Fibroblast of skin of scalp (primary cell): Measurements from ENCODE around the gene SERINC1. TPM values are rescaled to one million over a fixed set of nuclear protein-coding genes. Genes with fewer than 3 reads are reported as not detected.
A peak's percentile ranks its signal among the peaks of the same experiment; 100 is the strongest.
"Not testable (repeated sequence)": the region's sequence is repeated elsewhere in the genome, so short reads cannot be mapped to it uniquely, and the experiment has no call there.

Experiments
- DNase-seq: peaks from one replicate; pipeline ENCODE4 v3.0.0-alpha.2; 2013
- polyA plus RNA-seq, 2 experiments: library from polyadenylated mRNA; unstranded; fragments of 120-200 nt; gene quantifications; one replicate each; pipeline ENCODE4 v1.2.1, GENCODE V29; 2013; ENCODE audit not compliant: insufficient read length in 2 of 2

Gene SERINC1
- 136 TPM for polyA plus RNA-seq (2013, experiment 1 of 2; ENCODE audit: insufficient read length)
- polyA plus RNA-seq (2013, experiment 2 of 2; ENCODE audit: insufficient read length) = 150 TPM

DNA sequence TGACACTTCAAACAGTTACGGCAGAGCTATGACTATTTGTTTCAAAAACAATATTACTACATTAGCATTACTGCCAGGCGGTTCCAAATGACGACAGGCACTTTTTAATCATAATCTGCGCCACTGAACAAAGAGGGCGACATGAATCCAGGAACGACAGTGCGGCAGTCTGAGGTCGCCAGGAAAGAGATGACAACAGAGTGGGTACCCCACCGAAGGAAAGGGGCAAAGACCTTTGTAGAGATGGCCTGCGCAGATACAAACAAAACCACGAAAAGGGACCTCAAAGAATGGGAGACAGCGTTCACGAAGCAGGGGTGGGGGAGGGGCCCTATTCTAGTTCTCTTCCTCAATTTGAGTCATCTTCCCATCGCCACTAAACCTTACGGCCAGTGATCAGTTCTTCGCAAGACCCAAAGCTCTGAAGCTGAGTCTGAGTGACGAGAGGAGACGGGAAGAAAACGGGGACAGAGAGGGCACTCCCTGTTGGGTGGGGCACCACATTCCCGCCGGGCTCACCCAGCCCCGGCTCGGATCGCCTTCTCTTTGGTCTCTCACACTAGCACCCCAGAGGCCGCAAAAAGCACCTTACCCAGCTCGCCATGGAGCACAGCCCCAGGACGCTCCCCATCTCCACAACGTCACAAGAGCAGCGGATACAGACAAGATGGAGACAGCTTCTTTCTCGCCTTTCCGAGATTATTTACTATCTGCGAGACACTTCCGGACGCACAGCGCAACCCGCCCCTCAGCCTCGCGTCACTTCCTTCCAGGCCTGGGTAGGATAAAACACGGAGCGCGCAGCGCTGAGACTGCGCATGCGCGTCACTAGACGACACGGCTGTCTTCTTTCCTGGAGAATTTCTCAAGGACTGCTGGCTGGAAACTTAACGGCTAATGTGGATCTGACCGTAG, at the start of gene SERINC1:
TSS of gene SERINC1 (minus strand) at position 701 of the 915 bp plus-strand sequence. CDS start at position 631, 70 bp downstream.
- peak; percentile 96 for DNase-seq

GRCh38 chr6:122511193-122511924, 39.8 kb upstream of the SERINC1 start:
- no peak for DNase-seq

DNA sequence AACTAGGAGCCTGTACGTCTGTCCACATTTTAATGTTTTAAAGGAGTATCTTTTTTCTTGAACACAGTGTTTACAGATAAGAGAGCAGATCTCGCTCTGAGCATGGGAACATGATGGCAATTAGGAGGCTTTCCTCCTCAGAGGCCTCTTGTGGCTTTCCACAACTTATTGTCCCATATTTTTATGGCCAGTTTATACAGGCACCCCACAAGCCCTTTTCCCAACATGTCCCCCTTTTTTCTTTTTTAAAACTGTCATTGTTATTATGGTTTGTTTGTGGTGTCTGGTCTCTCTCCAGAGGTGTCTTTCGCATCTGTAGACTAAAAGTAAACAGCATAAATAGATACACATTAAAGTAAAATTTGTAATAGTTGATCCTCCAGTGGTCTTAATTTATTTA, 33.6 kb upstream of the SERINC1 start:
- DNase-seq = not testable (repeated sequence)

DNA sequence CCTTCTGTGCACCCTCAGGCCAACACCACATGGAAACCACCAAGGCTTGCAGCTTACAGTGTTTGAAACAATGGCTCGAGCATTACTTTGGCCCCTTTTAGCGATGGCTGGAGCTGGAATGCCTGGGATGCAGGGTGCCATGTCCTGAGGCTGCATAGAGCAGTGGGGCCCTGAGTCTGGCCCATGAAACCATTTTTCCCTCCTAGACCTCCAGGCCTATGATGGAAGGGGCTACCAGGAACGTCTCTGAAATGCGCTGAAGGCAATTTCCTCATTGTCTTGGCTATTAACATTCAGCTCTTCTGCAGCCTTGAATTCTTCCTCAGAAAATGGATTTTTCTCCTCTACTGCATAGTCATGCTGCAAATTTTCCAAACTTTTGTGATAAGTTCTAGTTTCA, 29.9 kb upstream of the SERINC1 start:
- DNase-seq = no peak

- DNase-seq = no peak
Measured at GRCh38 chr6:122495612-122496011, 24.0 kb upstream of the SERINC1 start.

GRCh38 chr6:122494665-122495272, 23.2 kb upstream of the SERINC1 start:
- DNase-seq = no peak

DNA sequence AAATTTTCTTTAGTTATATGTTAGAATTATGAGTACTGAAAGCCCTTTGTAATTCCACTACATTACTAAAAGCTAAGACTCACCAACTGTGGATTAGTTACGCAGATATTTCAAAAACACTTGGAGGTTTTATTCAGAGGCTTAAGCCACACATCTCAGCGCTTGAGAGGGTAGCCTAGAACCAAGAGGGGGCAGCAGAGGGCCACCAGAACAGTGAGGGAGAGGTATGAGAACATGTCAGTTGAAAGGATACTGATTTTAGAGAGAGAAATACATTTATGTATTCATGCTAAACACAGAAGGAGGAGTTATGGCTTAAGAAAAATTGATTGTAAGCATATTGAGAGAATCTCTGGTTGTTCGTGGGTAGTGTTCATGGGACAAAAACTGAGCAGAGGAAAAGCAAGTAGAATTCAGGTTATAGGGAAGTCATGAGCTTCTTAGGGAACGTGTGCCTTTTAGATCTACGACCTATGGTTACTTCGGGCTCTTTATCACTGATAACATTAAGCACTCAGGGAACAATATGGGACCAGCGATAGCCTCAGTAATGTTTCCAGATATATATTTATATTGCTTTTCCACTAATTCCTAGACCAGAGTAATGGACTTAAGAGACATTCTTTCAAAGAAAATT, 20.4 kb upstream of the SERINC1 start:
- DNase-seq = peak; percentile 70

GRCh38 chr6:122490607-122491006, 19.0 kb upstream of the SERINC1 start:
- DNase-seq = no peak

DNA sequence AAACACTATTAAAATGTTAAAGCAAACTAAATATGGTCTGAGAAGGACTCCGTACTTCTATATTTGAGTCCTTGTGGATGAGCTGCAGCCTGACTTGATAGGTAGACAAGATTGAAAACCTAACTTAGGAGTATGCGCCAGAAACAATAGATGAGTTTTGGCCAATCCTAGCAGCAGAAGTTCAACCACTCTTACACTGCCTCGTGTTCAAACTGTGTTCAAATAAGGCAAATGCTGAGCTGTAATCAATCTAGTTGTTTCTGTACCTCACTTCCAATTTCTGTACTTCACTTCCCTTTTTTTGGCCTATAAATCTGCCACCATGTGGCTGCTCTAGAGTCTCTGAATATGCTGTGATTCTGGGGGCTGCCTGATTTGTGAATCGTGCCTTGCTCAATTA, 13.2 kb upstream of the SERINC1 start:
- no peak for DNase-seq

DNA sequence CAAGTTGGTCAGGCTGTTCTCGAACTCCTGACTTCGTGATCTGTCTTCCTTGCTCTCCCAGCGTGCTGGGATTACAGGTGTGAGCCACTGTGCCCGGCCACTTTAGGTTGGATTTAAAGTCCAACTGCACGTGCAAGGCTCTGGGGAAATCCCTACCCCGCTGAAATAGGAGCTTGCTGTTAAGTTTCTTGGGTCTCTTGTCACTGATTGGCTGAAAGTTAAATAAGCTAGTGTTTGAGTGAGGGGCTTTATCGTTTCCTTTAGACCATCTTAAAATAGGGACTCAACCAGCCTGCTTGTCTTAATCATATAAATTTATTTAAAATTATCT, 11.1 kb upstream of the SERINC1 start:
- no peak for DNase-seq

- peak; percentile 34 for DNase-seq
Measured at GRCh38 chr6:122476131-122476530, 4.5 kb upstream of the SERINC1 start.

DNA sequence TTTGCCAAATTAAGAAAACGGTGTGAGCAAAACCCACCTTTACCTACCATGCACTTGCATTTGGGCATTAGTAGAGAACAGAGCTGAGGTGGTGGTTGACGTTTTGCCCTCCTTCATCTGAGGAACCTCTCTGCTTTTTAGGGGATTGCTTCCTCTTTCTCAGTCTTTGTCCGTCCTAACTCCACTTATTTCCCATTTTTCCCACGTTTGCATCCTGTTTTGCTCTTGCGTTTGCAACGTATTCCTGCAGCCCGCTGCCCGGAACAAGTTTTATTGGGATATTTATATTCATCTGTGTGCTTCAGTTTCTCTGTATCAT, 374 bp upstream of the SERINC1 start:
- DNase-seq = no peak

- DNase-seq = no peak
Measured at GRCh38 chr6:122461885-122462284, 9.7 kb downstream of the SERINC1 start.

GRCh38 chr6:122459865-122460416, 11.7 kb downstream of the SERINC1 start:
- DNase-seq = not testable (repeated sequence)

- no peak for DNase-seq
Measured at GRCh38 chr6:122459240-122459639, 12.4 kb downstream of the SERINC1 start.

GRCh38 chr6:122458087-122458486, 13.5 kb downstream of the SERINC1 start:
- no peak for DNase-seq

- not testable (repeated sequence) for DNase-seq
Measured at GRCh38 chr6:122455116-122455515, 16.5 kb downstream of the SERINC1 start.

DNA sequence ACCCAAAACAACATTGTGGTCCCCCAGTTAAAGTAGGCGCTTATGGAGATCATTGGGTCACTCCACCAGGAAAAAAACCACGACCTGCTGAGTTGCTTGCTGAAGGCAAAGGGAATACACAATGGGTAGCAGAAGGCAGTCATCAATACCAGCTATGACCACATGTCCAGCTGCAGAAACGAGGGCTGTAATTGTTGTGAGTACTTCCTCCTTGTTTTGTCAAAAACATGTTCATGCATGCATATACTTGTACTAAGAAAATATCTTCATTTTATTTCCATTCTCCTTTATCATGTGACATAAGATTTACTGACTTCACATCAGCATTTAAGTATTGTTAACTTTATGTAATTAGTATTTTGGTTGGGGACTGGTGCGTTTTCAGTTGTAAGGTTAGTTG, 16.9 kb downstream of the SERINC1 start:
- no peak for DNase-seq

GRCh38 chr6:122452509-122452908, 19.1 kb downstream of the SERINC1 start:
- DNase-seq = no peak

- DNase-seq = no peak
Measured at GRCh38 chr6:122449069-122449468, 22.5 kb downstream of the SERINC1 start.

GRCh38 chr6:122445274-122445673, 26.3 kb downstream of the SERINC1 start:
- DNase-seq = no peak

DNA sequence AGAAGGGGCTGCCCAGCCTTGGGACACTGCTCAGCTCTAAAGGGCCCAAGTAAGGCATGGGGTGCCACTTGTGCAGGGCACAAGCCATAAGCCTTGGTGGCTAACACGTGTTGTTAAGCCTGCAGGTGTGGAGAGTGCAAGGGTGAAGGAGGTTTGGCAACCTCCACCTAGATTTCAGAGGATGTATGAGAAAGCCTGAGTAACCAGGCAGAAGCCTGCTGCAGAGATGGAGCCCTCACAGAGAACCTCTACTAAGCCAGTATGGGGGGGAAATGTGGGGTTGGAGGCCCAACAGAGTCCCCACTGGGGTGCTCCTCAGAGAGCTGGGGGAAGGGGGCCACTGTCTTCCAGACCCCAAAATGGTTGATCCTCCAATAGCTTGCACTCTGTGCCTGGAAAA, 32.6 kb downstream of the SERINC1 start:
- no peak for DNase-seq

DNA sequence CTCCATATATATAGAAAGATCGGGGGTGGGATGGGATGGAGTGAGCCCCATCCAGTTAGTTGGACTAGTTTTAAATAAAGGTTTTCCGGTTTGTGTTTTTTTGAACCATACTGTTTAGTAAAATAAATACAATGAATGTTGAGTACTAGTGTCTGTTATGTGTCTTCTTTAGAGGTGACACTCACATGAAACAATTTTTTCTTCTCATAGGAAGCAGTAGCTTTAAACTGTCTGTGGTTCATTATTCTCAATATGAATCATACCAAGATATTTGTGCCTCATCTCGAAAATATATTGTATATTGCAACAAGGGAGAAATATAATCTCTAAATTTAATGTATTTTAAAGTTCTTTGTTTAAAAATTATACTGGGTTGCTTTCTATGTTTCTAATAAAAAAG, 38.8 kb downstream of the SERINC1 start:
- DNase-seq = peak; percentile 45
